RKO (cell line): ENCODE measurements around the gene LRRC10B.

Experiments
- DNase-seq: peaks from one replicate; pipeline ENCODE4 v3.0.0-alpha.2; 2016; ENCODE audit warnings: low spot score

Gene LRRC10B

GRCh38 chr11:61486779-61487178, 21.8 kb upstream of the LRRC10B start:
- no peak for DNase-seq

- DNase-seq: no peak
Observed at GRCh38 chr11:61487342-61488025, 21.1 kb upstream of the LRRC10B start.

- DNase-seq: no peak
Observed at GRCh38 chr11:61488651-61489291, 19.8 kb upstream of the LRRC10B start.

- no peak for DNase-seq
Observed at GRCh38 chr11:61489833-61490721, 18.5 kb upstream of the LRRC10B start.

GRCh38 chr11:61491736-61492395, 16.7 kb upstream of the LRRC10B start:
- no peak for DNase-seq

GRCh38 chr11:61494381-61494961, 14.1 kb upstream of the LRRC10B start:
- DNase-seq: no peak

- DNase-seq: no peak
Observed at GRCh38 chr11:61495801-61496601, 12.5 kb upstream of the LRRC10B start.

- no peak for DNase-seq
Observed at GRCh38 chr11:61496602-61497400, 11.7 kb upstream of the LRRC10B start.

- DNase-seq: no peak
Observed at GRCh38 chr11:61497473-61497872, 11.1 kb upstream of the LRRC10B start.

GRCh38 chr11:61497876-61498275, 10.7 kb upstream of the LRRC10B start:
- no peak for DNase-seq

GRCh38 chr11:61498767-61499341, 9.7 kb upstream of the LRRC10B start:
- DNase-seq: no peak

GRCh38 chr11:61499816-61500491, 8.6 kb upstream of the LRRC10B start:
- no peak for DNase-seq

- DNase-seq: no peak
Observed at GRCh38 chr11:61502522-61502921, 6.0 kb upstream of the LRRC10B start.

GRCh38 chr11:61503135-61503770, 5.3 kb upstream of the LRRC10B start:
- DNase-seq: no peak

- no peak for DNase-seq
Observed at GRCh38 chr11:61505106-61505505, 3.4 kb upstream of the LRRC10B start.

GRCh38 chr11:61505640-61506155, 2.9 kb upstream of the LRRC10B start:
- no peak for DNase-seq

- DNase-seq: no peak
Observed at GRCh38 chr11:61507012-61507768, 1.4 kb upstream of the LRRC10B start.
